ACC112 (cell line): ENCODE data around the gene CRADD.

Source experiments
- H2AFZ ChIP-seq: fragments of 200-600 bp; sonication (generic); one replicate; pipeline ENCODE4 v1.6.0; 2017; ENCODE audit warnings: antibody characterized with exemption, low read length; ENCODE audit not compliant: unreplicated experiment
- H3K27ac ChIP-seq: fragments of 200-600 bp; sonication (generic); 2 replicates; pipeline ENCODE4 v1.5.1; 2014; ENCODE audit warnings: low read depth, mild to moderate bottlenecking, antibody characterized with exemption, low read length, moderate library complexity
- H3K27me3 ChIP-seq: fragments of 200-600 bp; sonication (generic); 2 replicates; pipeline ENCODE4 v1.6.1; 2014; ENCODE audit warnings: mild to moderate bottlenecking, antibody characterized with exemption, low read length, moderate library complexity, mixed read lengths; ENCODE audit not compliant: insufficient read depth
- H3K36me3 ChIP-seq: fragments of 200-600 bp; sonication (generic); 2 replicates; pipeline ENCODE4 v1.6.1; 2016; ENCODE audit warnings: mild to moderate bottlenecking, antibody characterized with exemption, low read length, moderate library complexity, mixed read lengths; ENCODE audit not compliant: insufficient read depth
- H3K4me1 ChIP-seq: fragments of 200-600 bp; sonication (generic); one replicate; pipeline ENCODE4 v1.6.1; 2016; ENCODE audit warnings: low read length, mixed read lengths; ENCODE audit not compliant: insufficient read depth, unreplicated experiment, control insufficient read depth
- H3K4me3 ChIP-seq: fragments of 200-600 bp; sonication (generic); 2 replicates; pipeline ENCODE4 v1.5.1; 2014; ENCODE audit warnings: mild to moderate bottlenecking, low read depth, low read length
- H3K79me2 ChIP-seq: fragments of 200-600 bp; sonication (generic); one replicate; pipeline ENCODE4 v1.6.0; 2016; ENCODE audit warnings: low read length; ENCODE audit not compliant: control insufficient read depth, unreplicated experiment, insufficient read depth

CRADD gene

DNA sequence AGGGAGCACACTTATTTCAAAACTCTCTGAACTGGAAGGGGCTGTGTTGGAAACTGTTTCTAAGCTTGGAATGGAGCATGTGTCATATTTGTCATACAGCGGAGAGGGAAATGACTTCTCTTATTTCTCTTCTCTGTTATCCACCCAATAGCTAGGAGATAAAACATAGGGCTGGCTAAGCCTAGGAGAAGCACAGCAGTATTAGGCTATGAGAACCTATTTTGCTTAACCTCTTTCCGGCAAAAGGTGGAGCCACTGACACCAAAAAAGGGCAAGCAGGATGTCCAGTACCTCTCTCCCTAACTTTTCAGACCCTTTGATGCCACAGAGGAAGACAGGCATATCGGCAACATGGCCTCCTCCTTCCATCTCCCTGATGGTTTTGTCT, 148.3 kb downstream of the CRADD start:
- no peaks in the 10 kb centered on the region for H3K36me3 ChIP-seq
- no peak overlapping the region for H3K27ac ChIP-seq
- no peaks in the 10 kb centered on the region for H3K27me3 ChIP-seq

GRCh38 chr12:93825931-93826555, 148.9 kb downstream of the CRADD start:
- Histone ChIP-seq H3K4me3 (peak overlapping the region; percentile 21; the same call in 1 of the 2 replicates), H3K4me1 (peaks cover 32% of the 10 kb centered on the region), H3K36me3 (no peaks in the 10 kb centered on the region), H3K27me3 (no peaks in the 10 kb centered on the region), H2AFZ (peak overlapping the region; percentile 43), H3K27ac (no peak overlapping the region), H3K79me2 (no peaks in the 10 kb centered on the region)

More for the DNA sequence above, 148.3 kb downstream of the CRADD start:
- Histone ChIP-seq H3K4me3 (peak overlapping the region; percentile 21; the same call in 1 of the 2 replicates), H2AFZ (peak overlapping the region; percentile 43), H3K4me1 (peaks cover 32% of the 10 kb centered on the region), H3K79me2 (no peaks in the 10 kb centered on the region)

GRCh38 chr12:93827179-93827578, 150.0 kb downstream of the CRADD start:
- Histone ChIP-seq H3K4me3 (no peak overlapping the region), H3K4me1 (peaks cover 31% of the 10 kb centered on the region), H2AFZ (no peak overlapping the region), H3K79me2 (no peaks in the 10 kb centered on the region), H3K27me3 (no peaks in the 10 kb centered on the region), H3K27ac (no peak overlapping the region), H3K36me3 (no peaks in the 10 kb centered on the region)

GRCh38 chr12:93827669-93828068, 150.5 kb downstream of the CRADD start:
- H3K4me3 ChIP-seq = no peak overlapping the region
- peaks cover 28% of the 10 kb centered on the region for H3K4me1 ChIP-seq
- no peaks in the 10 kb centered on the region for H3K36me3 ChIP-seq
- H3K27me3 ChIP-seq = no peaks in the 10 kb centered on the region
- no peak overlapping the region for H2AFZ ChIP-seq
- H3K27ac ChIP-seq = no peak overlapping the region
- H3K79me2 ChIP-seq = no peaks in the 10 kb centered on the region

GRCh38 chr12:93829016-93829415, 151.8 kb downstream of the CRADD start:
- no peak overlapping the region for H2AFZ ChIP-seq
- no peaks in the 10 kb centered on the region for H3K36me3 ChIP-seq
- no peak overlapping the region for H3K4me3 ChIP-seq
- no peaks in the 10 kb centered on the region for H3K79me2 ChIP-seq
- peaks cover 28% of the 10 kb centered on the region for H3K4me1 ChIP-seq
- H3K27me3 ChIP-seq = no peaks in the 10 kb centered on the region
- no peak overlapping the region for H3K27ac ChIP-seq

DNA sequence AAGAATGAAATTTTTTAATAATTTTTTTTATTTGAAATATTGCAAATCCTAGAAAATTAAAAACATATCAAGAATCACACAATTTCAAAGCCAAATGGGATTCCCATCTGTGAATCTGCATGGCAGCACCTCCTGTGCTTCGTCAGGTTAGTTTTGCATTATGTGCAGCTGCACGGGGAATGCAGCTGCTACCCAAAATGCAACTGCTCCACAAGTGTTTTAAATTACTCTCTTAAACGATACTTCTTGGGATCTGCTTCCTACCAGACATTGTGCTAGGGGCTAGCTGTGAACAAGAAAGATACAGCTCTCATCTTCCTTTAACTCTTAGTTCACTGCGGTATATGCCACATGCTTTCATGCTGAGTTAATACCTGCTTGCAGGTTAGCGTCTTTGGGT, 154.2 kb downstream of the CRADD start:
- H3K4me3 ChIP-seq = no peak overlapping the region
- no peaks in the 10 kb centered on the region for H3K36me3 ChIP-seq
- no peak overlapping the region for H3K27ac ChIP-seq
- no peak overlapping the region for H2AFZ ChIP-seq
- peaks cover 8% of the 10 kb centered on the region for H3K4me1 ChIP-seq
- no peaks in the 10 kb centered on the region for H3K79me2 ChIP-seq
- no peaks in the 10 kb centered on the region for H3K27me3 ChIP-seq

- Histone ChIP-seq H3K4me1 (peaks cover under 1% of the 10 kb centered on the region), H3K27ac (no peak overlapping the region), H3K36me3 (no peaks in the 10 kb centered on the region), H2AFZ (no peak overlapping the region), H3K27me3 (no peaks in the 10 kb centered on the region), H3K4me3 (no peak overlapping the region), H3K79me2 (no peaks in the 10 kb centered on the region)
Observed at GRCh38 chr12:93832131-93832530, 155.0 kb downstream of the CRADD start.

DNA sequence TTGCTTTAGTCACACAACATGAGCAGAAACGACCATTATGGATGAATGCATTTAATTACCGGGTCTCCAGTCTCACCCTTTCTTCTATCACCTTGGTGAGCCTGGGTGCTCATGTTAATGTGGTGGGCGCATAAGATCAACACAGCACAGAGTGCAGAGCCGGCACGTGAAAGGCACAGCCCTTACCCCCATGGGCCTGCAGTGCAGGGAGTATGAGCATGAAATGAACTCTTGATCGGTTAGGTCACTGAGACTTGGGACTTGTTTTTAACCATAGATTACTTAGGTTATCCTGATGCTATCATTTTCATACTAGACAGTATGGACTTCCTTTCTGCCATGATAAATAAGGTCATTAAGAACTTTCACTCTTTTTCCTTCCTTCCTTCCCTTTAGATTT, 156.8 kb downstream of the CRADD start:
- Histone ChIP-seq H3K27me3 (no peaks in the 10 kb centered on the region), H3K36me3 (no peaks in the 10 kb centered on the region), H3K27ac (no peak overlapping the region), H2AFZ (no peak overlapping the region), H3K4me1 (no peaks in the 10 kb centered on the region), H3K4me3 (no peak overlapping the region), H3K79me2 (no peaks in the 10 kb centered on the region)

DNA sequence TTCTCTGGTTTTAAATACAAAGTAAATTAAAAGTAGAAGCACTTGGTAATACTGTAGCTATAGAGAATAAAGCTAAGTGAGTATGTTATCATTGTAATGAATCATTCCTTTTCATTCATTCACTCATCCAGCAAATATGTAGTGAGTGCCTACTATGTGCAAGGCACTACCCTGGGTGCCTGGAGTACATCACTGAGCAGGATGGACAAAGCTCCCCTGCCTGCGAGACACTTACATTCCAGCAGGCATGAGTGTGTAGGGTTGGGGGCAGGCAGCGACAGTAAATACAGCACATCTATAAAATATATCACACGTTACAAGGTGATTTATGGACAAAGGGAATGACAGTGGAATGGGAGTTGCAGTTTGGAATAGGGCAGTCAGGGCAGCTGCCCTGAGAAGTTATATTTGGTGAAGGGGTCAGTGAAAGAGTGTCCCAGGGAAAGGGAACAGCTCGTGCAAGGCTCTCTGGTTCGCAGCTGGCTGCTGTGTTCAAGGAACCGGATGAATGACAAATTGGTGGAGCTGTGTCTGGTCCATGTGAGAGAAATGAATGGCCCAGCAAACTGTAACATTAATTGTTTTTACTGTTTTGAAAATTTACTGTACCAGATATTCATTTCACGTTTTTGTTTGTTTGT, 159.6 kb downstream of the CRADD start:
- no peaks in the 10 kb centered on the region for H3K79me2 ChIP-seq
- H3K4me1 ChIP-seq = no peaks in the 10 kb centered on the region
- no peak overlapping the region for H3K4me3 ChIP-seq
- no peak overlapping the region for H3K27ac ChIP-seq
- no peaks in the 10 kb centered on the region for H3K27me3 ChIP-seq
- no peak overlapping the region for H2AFZ ChIP-seq
- H3K36me3 ChIP-seq = no peaks in the 10 kb centered on the region

DNA sequence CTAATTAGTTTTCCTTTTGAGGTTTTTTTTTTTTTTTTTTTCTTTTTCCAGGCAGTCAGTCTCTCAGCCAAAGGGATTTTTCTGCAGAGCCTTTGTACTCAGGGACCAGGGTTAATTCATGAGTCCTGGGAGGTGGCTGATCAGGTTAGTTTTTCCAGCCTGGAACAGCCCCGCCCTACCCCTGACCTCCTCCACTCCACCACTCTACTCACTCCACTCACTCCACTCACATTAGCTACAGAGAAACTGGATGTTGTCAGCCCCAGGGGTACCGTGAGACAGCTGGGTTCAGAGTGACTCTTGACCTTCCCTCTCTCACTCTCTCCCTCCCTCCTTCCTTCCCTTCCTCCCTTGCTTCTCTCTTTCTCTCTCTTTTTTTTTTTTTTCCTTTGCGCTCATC, 161.0 kb downstream of the CRADD start:
- Histone ChIP-seq H2AFZ (no peak overlapping the region), H3K36me3 (no peaks in the 10 kb centered on the region), H3K4me3 (no peak overlapping the region), H3K4me1 (no peaks in the 10 kb centered on the region), H3K79me2 (no peaks in the 10 kb centered on the region), H3K27me3 (no peaks in the 10 kb centered on the region), H3K27ac (no peak overlapping the region)

GRCh38 chr12:93839064-93839463, 161.9 kb downstream of the CRADD start:
- H3K4me3 ChIP-seq = no peak overlapping the region
- no peak overlapping the region for H3K27ac ChIP-seq
- H3K36me3 ChIP-seq = no peaks in the 10 kb centered on the region
- no peaks in the 10 kb centered on the region for H3K4me1 ChIP-seq
- H3K79me2 ChIP-seq = no peaks in the 10 kb centered on the region
- no peak overlapping the region for H2AFZ ChIP-seq
- H3K27me3 ChIP-seq = no peaks in the 10 kb centered on the region
